Regular cardiac myocyte (primary cell): Measurements from ENCODE around the gene AIG1. TPM values are rescaled to one million over a fixed set of nuclear protein-coding genes. Genes with fewer than 3 reads are reported as not detected.

Source experiments
- total RNA-seq: library from RNA; depleted of rRNA; stranded (reverse); fragments of >200 nt; gene quantifications from 2 replicates; pipeline ENCODE4 v1.2.3, GENCODE V29; 2014

Gene AIG1
- total RNA-seq = 26.5 and 49.3 TPM in 2 replicates

DNA sequence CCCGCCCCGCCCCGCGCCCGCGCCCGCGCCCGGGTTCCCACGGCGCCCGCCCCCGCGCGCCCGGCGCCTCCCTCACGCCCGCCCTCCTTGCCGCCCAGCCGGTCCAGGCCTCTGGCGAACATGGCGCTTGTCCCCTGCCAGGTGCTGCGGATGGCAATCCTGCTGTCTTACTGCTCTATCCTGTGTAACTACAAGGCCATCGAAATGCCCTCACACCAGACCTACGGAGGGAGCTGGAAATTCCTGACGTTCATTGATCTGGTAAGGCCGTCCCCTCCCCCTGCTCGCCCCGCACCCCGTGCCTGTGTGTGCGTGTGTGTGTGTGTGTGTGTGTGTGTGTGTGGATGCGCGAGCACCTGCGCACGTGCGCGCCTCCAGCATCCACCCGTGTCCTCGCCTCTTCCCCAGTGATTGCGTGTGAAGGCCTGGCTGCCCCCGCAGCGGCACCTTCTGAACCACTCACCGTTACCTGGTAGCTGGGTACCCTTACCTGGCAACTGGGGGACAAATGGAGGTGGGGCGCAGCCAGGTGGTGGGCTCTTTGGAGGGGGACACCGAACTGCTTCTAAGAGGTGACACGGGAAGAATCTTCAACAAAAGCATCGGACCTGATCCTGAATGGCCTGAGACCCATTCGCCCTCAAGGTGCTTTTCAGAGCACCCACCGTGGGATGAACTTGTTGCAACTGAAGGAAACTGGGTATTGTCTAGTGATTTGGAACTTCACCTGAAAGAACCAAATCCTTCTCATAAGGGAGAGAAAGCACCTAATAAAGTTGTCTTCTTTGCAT lies at the start of gene AIG1:
Gene AIG1, plus strand, starts transcription at position 84 of the 791 bp plus-strand sequence. Its CDS starts 37 bp downstream, at position 121.

Other genes with a start within 250 kb of the AIG1 start
- gene HIVEP2, start 115.7 kb upstream of the AIG1 start, total RNA-seq = 15.0 and 20.3 TPM in 2 replicates